G401.6 (cell line): ENCODE results near the gene ANKRD35.
"Not testable (repeated sequence)": the region's sequence is repeated elsewhere in the genome, so short reads cannot be mapped to it uniquely, and the experiment has no call there.

Experiments
- FAIRE-seq: peaks from 2 replicates; lab custom pipeline; 2012; peaks lifted over from hg19 to GRCh38; lab: Jason Lieb, UNC

Gene ANKRD35

GRCh38 chr1:145858238-145858900 lies 27.3 kb downstream of the ANKRD35 start:
- no peak for FAIRE-seq

GRCh38 chr1:145857170-145857569 lies 28.5 kb downstream of the ANKRD35 start:
- no peak for FAIRE-seq

GRCh38 chr1:145855426-145855948 lies 30.2 kb downstream of the ANKRD35 start:
- FAIRE-seq, result no peak

- no peak for FAIRE-seq
These were observed 36.1 kb downstream of the ANKRD35 start for GRCh38 chr1:145849356-145850160.

- no peak for FAIRE-seq
These were observed 37.8 kb downstream of the ANKRD35 start for GRCh38 chr1:145847827-145848226.

- FAIRE-seq, result no peak
These were observed 39.5 kb downstream of the ANKRD35 start for GRCh38 chr1:145846201-145846612.

- no peak for FAIRE-seq
These were observed 40.0 kb downstream of the ANKRD35 start, which contains the start of gene NUDT17 for GRCh38 chr1:145845514-145846161. Gene NUDT17 (plus strand): TSS chr1:145845630. CDS start chr1:145845641, 11 bp downstream.

GRCh38 chr1:145845144-145845513 lies 40.5 kb downstream of the ANKRD35 start:
- no peak for FAIRE-seq

GRCh38 chr1:145843031-145843430 lies 42.6 kb downstream of the ANKRD35 start:
- no peak for FAIRE-seq

- FAIRE-seq, result no peak
These were observed 48.0 kb downstream of the ANKRD35 start for GRCh38 chr1:145837656-145838055.

GRCh38 chr1:145830810-145831209 lies 54.9 kb downstream of the ANKRD35 start:
- FAIRE-seq, result not testable (repeated sequence)

GRCh38 chr1:145828367-145829026 lies 57.2 kb downstream of the ANKRD35 start:
- FAIRE-seq, result no peak

GRCh38 chr1:145827966-145828365 lies 57.7 kb downstream of the ANKRD35 start:
- FAIRE-seq, result no peak

GRCh38 chr1:145826030-145826429 lies 59.6 kb downstream of the ANKRD35 start:
- FAIRE-seq, result no peak

GRCh38 chr1:145824499-145824842 lies 61.2 kb downstream of the ANKRD35 start:
- no peak for FAIRE-seq

GRCh38 chr1:145823565-145824498 lies 61.8 kb downstream of the ANKRD35 start, which contains the start of the genes POLR3C and RNF115:
Gene POLR3C (plus strand): TSS chr1:145824200. CDS start chr1:145825777, 1,577 bp downstream.
Gene RNF115 (minus strand): TSS chr1:145824095. CDS start chr1:145823873, 222 bp downstream.
- peak; percentile 36 for FAIRE-seq

GRCh38 chr1:145822779-145823331 lies 62.8 kb downstream of the ANKRD35 start:
- FAIRE-seq, result not testable (repeated sequence)

- not testable (repeated sequence) for FAIRE-seq
These were observed 67.6 kb downstream of the ANKRD35 start for GRCh38 chr1:145818095-145818494.
